Neutrophil (primary cell): ENCODE data around the gene IRF2BPL.

Experiments
- H3K27ac ChIP-seq: fragments of 200-600 bp; sonication (generic); 2 replicates; pipeline ENCODE4 v1.5.1; 2016; ENCODE audit warnings: mild to moderate bottlenecking, moderate library complexity
- H3K27me3 ChIP-seq: fragments of 200-600 bp; sonication (generic); 2 replicates; pipeline ENCODE4 v1.6.0; 2016; ENCODE audit warnings: mild to moderate bottlenecking
- H3K36me3 ChIP-seq: fragments of 200-600 bp; sonication (generic); 2 replicates; pipeline ENCODE4 v1.5.1; 2017
- H3K4me1 ChIP-seq, 2 experiments: fragments of 200-600 bp in 1 of 2; sonication (generic) in 1 of 2; 1 replicate in 1 of 2; 2 replicates in 1 of 2; pipeline versions ENCODE4 v1.5.1 to v1.6.1; 2013 to 2016; ENCODE audit warnings: low read depth in 1 of 2, low read length in 1 of 2, mild to moderate bottlenecking in 1 of 2, moderate library complexity in 1 of 2; ENCODE audit not compliant: control insufficient read depth in 1 of 2, insufficient read depth in 1 of 2
- H3K4me3 ChIP-seq, 2 experiments: fragments of 200-600 bp in 1 of 2; sonication (generic) in 1 of 2; 1 replicate in 1 of 2; 2 replicates in 1 of 2; pipeline ENCODE4 v1.5.1; 2013 to 2016; ENCODE audit warnings: low read depth in 1 of 2, low read length in 1 of 2, mild to moderate bottlenecking in 1 of 2, moderate library complexity in 1 of 2
- H3K9me3 ChIP-seq: fragments of 200-600 bp; sonication (generic); 2 replicates; pipeline ENCODE4 v1.5.1; 2016
- TF ChIP-seq, protein P1 (sequence below): fragments of 200-600 bp; sonication (generic); IDR thresholded peaks from 2 replicates; pipeline ENCODE4 v1.5.1; 2016; ENCODE audit warnings: antibody characterized with exemption

The IRF2BPL gene

GRCh38 chr14:77028384-77029231, at the start of gene IRF2BPL:
TSS of gene IRF2BPL (minus strand) at chr14:77028708. CDS start at chr14:77027792, 916 bp downstream.
- peaks cover 51 to 58% of the 10 kb centered on the region in 2 experiments for H3K4me1 ChIP-seq
- H3K36me3 ChIP-seq: peaks cover 21% of the 10 kb centered on the region

GRCh38 chr14:77077040-77077439, 48.5 kb upstream of the IRF2BPL start:
- Histone ChIP-seq H3K27ac (peak overlapping the region; percentile 96), H3K4me3 (peak overlapping the region; percentile 43 to 53), H3K4me1 (peaks cover 45 to 57% of the 10 kb centered on the region in 2 experiments), H3K27me3 (no peaks in the 10 kb centered on the region), H3K36me3 (no peaks in the 10 kb centered on the region), H3K9me3 (no peaks in the 10 kb centered on the region)
- TF ChIP-seq, protein P1, sequence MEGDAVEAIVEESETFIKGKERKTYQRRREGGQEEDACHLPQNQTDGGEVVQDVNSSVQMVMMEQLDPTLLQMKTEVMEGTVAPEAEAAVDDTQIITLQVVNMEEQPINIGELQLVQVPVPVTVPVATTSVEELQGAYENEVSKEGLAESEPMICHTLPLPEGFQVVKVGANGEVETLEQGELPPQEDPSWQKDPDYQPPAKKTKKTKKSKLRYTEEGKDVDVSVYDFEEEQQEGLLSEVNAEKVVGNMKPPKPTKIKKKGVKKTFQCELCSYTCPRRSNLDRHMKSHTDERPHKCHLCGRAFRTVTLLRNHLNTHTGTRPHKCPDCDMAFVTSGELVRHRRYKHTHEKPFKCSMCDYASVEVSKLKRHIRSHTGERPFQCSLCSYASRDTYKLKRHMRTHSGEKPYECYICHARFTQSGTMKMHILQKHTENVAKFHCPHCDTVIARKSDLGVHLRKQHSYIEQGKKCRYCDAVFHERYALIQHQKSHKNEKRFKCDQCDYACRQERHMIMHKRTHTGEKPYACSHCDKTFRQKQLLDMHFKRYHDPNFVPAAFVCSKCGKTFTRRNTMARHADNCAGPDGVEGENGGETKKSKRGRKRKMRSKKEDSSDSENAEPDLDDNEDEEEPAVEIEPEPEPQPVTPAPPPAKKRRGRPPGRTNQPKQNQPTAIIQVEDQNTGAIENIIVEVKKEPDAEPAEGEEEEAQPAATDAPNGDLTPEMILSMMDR: no peak

More at GRCh38 chr14:77028384-77029231, at the start of gene IRF2BPL:
- Histone ChIP-seq H3K4me3 (peak within 1 kb of the TSS; percentile 86 to 90), H3K27ac (peak within 1 kb of the TSS; percentile 100), H3K9me3 (no peaks in the 10 kb centered on the region), H3K27me3 (no peaks in the 10 kb centered on the region)
- TF ChIP-seq, protein P1: peak; percentile 74

DNA sequence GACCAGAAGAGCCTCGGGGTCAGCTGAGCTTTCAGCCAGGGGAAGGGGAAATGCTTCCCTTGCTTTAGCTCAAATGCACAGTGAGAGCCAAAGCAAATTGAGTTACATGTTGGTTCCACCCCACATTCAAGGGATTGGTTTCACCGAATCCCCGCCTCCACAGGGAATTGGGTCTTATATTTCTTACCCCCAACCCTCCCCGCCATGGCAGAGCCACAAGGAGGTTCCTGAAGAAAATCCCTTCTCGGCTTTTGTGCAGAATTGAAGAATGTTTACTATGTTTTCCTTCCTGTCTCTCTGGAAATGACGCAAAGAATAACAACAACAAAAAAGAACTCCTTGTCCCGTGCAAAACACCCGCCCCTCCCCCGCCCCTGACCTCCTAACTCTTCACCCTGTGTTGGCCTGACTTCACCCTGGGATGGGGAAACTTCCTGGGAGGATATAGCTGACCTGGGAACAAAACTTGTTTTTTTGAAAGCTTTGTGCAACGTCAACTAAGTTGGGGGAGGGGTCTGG, 47.7 kb upstream of the IRF2BPL start:
- Histone ChIP-seq H3K4me3 (peak overlapping the region; percentile 43 to 53), H3K27ac (peak overlapping the region; percentile 96), H3K4me1 (peaks cover 53 to 66% of the 10 kb centered on the region in 2 experiments), H3K36me3 (no peaks in the 10 kb centered on the region), H3K27me3 (no peaks in the 10 kb centered on the region), H3K9me3 (no peaks in the 10 kb centered on the region)
- TF ChIP-seq, protein P1: no peak

- peaks cover 62 to 73% of the 10 kb centered on the region in 2 experiments for H3K4me1 ChIP-seq
- H3K27ac ChIP-seq: peak overlapping the region; percentile 96
- no peaks in the 10 kb centered on the region for H3K36me3 ChIP-seq
- peak overlapping the region; percentile 43 to 53 for H3K4me3 ChIP-seq
- H3K9me3 ChIP-seq: no peaks in the 10 kb centered on the region
- TF ChIP-seq, protein P1: no peak
- H3K27me3 ChIP-seq: no peaks in the 10 kb centered on the region
These were observed 46.5 kb upstream of the IRF2BPL start for GRCh38 chr14:77074969-77075368.

GRCh38 chr14:77071938-77072388, 43.5 kb upstream of the IRF2BPL start:
- Histone ChIP-seq H3K27me3 (peaks cover 8% of the 10 kb centered on the region), H3K9me3 (no peaks in the 10 kb centered on the region), H3K36me3 (no peaks in the 10 kb centered on the region), H3K4me1 (peaks cover 44 to 52% of the 10 kb centered on the region in 2 experiments), H3K4me3 (no peak overlapping the region), H3K27ac (peak overlapping the region; percentile 69)
- TF ChIP-seq, protein P1: no peak
